Stimulated activated naive CD4-positive, alpha-beta T cell (primary cell): ENCODE measurements around the gene DIPK1A.

Experiments
- DNase-seq, 6 experiments: peaks; one replicate each; lab custom pipeline; 2025; lab: John Stamatoyannopoulos, UW

DIPK1A gene

DNA sequence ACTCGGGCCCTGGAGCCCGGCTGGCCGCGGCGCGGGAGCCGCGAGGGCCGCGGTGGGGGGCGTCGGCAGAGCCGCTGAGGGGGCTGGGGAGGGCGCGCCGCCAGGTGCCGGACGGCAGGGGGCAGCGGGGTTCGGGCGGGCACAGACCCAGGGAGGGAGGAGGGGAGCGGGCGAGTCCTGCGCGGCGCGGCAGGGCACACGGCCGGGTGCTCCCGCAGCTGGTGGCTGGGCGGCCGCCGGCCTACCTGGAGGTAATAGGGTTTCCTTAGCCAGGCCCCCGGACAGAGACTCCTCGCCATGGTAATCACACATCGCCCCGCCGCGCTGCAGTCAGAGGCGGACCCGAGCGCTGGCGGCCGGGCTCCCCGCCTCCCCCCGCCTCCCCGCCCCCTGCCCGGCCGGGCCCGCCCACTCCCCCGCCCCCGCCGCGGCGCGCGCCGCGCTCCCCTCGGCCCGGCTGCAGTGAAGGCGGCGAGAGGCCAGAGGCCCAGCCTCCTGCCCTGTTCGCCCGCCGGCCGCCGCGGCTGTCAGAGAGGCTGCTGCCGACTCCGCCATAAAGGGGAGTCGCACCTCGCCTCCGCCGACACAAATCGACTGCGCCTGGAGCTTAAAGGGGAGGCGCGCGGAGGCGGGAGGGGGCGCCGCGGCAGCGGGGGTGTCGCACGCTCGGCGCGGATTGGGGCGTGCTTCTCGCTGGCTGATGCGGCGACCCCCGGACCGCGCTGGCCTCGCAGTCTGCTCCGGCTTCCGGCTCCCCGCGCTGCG is at the start of gene DIPK1A:
TSS of gene DIPK1A (minus strand) at position 332 of the 765 bp plus-strand sequence. CDS start at position 299, 33 bp downstream.
- DNase-seq, result peak; percentile 57 to 80 (median 72)

DNA sequence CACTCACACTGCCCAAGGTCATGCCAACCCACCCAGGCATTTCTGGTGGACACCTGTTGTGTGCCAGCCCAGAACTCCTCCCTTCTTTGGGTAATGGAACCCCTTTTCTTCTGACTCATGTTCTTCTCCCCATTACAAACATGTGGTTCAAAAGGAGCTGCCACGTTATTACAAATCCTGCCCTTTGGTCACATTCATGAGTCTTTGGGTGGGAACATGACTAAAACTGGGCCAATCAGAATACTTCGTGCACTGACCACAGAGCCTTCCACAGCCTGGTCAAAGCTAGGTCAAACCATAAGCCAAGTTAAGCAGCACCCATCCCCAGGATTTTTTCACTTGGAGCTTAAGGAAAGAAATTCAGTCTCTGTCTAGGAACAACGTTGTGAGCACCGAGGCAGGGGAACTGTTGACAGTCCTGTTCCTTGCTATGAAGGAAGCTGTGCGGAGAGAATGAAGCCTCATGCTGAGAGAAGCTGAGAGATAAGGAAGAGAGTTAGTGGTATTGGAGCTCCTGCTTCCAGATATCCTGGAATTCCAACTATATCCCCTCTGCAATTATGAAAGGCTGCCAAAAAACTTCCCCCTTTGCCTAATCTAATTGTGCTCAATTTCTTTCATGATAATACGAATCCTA is 46.8 kb upstream of the DIPK1A start:
- no peak for DNase-seq

DNA sequence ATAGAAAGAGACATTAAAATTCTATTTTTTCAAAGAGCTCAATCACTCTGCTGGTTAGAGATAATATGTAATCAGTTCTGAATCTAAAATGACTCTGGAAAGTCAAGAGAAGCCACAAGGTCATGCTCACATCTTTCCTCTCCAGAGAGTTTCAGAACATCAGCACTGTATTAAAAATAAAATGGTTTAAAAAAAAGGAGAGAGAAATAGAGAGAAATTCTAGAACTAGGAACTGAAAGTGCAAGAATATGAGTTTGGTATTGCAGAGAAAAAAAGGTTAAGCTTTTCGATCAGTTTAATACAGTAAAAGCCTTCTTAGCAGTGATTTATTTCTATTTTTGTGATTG is 44.0 kb upstream of the DIPK1A start:
- DNase-seq, result no peak

DNA sequence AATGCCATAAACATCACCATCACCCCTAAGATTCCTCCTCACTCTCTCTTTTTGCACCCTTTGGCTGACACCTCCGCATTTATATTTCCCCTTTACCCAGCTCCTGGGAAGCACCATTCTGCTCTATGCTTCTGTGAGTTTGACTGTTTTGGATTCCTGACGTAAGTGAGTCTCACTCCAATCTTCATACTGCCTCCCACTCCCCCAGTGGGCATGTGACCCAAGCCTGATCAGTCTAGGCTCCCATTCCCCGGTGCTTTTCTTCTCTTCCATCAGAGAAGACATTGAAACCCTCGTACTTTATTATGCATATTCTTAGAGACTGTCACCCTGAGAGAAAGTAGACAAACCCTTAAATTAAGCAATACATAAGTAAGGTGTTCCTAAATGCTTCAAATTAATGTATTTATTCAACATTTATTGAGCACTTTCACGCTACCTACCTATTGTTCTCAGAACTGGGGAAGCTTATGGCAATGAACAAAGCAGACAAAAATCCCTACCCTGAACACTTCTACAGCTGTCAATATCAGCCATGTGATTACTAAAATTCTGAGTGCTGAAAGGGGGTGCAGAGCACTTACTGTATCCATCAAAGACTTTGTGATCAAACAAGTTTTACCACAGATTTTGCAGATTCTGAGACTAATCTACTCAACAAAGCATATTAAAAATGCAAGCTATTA is 43.4 kb upstream of the DIPK1A start:
- DNase-seq, result no peak

DNA sequence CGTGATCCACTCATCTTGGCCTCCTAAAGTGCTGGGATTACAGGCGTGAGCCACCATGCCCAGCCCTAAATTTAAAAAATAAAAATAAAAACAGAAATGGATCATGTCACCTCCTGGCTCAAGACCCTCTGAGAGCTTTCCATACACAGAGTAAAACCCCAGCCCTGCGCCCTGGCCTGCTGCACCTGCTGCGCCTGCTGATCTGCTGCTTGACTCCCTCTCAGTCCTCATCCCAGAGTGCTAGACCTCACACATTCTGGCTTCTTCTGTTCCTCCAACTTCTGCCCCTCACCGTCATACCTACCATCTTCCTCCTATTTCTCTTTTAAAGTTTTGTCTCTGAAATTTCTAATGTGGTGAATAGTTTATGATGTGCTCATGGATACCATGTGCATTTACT is 42.7 kb upstream of the DIPK1A start:
- no peak for DNase-seq

DNA sequence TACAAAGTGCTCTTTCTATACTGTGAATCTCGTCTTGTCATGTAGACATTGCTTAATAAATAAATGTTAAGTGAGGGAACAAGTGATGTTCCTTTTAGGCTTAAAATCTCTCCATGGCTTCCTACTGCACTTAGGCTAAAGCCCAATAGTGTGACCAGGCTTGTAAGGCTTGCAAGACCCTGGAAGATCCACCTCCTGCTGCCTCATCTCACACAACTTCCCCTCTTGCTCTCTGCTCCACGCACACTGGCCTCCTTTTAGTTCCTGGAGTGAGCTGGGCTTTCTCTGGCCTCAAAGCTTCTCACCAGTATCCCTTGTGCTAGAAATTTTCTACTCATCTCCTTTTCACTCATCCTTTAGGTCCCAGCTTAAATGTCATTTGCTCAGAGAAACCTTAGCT is 41.5 kb upstream of the DIPK1A start:
- DNase-seq, result no peak

DNA sequence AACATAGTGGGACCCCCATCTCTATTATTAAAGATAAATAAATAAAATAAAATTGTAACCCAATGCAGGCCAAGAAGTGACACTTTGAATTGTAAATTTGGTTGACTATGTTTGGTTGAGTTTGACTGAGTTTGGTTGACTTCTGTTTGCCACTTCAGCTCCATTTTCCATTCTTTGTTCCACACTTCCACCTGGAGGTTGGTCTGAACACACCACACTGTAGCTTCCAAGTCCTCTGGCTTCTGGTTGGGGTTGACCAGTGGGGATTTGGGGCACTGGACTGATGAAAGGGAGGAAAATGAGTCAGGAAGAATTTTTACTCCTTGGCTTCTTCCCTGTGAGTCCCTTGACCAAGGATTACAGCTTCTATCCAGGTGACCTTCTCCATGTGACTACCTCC is 40.6 kb upstream of the DIPK1A start:
- DNase-seq, result no peak

DNA sequence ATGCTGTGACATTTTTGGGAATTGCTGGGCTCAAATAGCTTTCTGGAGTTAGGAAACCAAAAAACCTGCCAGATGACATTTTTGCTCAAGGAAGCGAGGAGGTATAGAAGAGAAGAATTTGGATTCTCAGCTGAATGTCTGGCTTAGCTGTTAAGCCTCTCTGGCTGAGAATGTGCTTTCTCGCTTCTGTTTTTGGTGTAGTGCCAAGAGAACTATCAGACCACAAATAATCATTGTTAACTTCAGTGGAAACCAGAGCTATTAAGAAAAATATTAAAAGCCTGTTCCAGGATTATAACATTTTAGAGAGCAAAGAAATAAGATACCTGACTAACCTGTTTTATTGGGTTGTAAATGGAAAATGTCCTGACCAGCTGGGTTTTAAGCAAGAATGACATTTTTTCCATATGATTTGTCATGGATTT is 39.5 kb upstream of the DIPK1A start:
- no peak for DNase-seq

DNA sequence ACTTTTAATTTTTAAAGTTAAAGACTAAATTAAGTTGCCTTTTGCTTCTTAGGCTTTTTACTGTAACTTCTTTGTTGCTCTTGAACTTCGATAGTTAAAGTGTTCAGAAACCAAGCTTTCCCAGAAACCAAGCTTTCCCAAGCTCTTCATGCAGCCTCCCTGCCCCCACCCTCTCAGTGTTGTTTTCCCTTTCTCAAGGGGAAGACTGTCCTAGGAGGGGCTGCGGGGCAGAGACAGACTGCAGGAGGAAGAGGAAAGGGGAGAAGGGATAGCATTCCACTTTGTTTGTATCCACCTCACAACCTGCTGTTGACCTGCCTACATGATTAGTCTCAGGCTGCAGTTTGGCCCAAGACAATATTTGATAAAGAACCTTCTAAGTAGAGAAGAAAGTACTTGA is 39.0 kb upstream of the DIPK1A start:
- no peak for DNase-seq

DNA sequence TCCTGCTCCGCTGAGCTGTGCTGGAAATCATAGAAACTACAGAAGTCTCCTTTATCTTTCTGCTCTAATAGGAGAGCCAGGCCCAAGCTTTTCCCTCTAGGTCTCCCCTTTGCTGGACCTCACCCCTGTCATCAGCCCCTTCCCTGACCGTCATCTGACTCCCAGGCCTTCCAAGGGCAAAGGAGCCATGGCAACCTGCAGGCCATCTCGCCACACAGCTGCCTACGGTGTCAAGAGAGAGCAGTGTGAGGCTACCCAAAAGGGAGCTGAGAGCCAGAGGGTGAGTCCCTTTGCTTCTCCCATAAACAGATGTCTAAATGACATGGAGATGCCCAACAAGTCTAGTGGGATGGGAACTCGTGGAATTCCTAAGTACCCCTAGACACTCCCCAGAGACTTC is 37.6 kb upstream of the DIPK1A start:
- no peak for DNase-seq

DNA sequence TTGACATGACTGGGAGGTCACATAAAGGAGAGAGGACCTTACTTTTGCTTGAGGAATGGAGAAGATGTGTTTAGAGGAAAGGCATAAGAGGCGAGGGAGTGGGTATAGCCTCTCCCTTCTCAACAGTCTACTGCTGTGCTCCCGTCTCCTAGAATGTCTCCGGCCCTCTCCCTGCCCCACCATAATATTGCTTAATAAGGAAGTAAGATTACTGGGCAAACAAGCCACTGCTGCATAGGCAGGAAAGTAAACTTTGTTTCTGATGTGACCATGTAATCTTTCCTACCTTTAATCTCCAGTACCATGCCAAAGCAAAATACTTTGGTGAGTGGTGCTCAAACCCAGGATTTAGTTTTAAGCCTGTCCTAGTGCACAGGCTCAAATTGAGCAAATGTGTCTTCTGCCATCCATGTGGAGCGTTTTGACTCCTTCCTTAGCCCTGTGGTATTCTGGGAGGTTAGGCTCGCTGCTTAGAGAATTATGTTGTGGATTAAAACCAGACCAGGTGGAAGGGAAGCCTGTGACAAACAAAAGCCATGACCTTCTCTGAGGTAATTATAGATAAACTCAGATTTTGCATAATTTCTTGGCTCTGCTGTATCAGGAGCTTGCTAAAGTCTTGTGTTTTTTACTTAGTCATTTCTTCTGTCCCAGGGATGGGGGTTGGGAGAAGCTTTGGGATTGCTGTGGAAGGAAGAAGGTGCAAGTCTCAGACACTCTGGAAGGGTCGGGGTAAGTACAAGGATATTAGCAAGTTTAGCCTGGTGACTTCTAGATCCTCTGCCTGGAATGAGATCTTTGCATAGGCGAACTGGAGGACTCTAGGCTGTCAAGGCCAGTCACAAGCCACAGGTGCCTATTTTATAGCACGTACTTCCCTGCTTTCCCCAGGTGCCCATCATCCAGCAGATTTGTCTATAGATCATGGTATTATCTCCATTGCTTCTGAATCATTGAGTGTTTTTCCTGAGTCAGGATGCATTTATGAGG is 34.5 kb upstream of the DIPK1A start:
- DNase-seq, result no peak

DNA sequence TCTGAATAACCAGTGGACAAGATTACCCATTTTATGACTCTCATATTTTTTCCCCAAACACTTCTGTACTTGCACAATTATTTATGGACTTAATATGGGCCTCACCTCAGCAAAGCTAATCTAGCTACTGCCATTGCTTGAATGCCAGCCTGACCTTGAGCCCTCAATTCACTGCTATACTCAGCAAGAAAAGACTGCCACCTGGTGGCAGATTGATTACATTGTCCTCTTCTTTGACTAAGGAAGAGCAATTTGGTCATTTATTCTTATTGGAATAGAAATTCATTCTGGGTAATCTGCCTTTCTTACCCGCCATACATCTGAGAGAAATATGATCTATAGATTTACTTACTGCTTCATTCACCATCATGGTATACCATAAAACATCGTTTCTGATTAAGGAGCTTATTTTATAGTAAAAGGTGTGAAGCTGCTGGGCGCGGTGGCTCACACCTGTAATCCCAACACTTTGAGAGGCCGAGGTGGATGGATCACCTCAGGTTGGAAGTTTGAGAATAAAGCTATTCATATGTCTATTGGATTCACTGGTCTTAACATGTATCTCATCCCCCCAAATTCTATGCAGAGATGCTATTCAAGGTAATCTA is 32.9 kb upstream of the DIPK1A start:
- DNase-seq, result peak; percentile 10 to 84 (median 70)

DNA sequence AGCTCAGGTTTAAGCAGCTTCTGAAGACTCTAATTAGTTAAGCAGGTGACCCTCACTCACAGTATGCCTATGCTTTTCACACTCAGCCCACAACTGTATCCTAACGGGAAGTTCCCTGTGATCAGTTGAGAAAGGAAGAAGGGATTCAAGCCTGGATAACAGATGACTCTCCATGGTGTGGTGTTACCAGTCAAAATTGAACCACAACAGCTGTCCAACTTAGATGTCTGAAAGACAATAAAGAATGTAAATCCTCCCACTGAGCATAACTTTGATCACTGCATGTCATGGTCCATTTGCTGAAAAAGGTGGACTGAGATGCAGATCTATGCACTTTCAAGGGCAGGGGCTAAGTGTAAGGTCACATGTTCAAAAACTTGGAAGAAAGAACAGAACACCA is 32.3 kb upstream of the DIPK1A start:
- DNase-seq, result no peak

DNA sequence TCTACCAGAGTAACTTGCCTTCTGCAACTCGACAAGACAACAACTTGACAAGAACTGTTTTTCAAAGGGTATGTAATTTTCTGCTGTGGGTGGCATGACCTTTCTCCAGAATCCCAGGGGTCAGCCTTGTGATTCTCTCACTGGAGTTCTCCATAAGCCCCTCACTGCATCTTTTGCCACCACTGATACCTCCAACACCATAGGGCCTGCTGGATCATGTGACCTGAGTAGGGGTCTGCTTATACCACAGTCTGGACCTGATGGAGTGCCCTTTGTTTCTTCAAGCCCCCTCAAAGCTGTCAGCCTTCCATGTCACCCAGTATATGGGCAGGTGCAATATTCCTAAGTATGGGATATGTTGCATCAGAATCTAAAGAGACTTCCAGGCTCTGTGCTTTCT is 31.6 kb upstream of the DIPK1A start:
- DNase-seq, result no peak

DNA sequence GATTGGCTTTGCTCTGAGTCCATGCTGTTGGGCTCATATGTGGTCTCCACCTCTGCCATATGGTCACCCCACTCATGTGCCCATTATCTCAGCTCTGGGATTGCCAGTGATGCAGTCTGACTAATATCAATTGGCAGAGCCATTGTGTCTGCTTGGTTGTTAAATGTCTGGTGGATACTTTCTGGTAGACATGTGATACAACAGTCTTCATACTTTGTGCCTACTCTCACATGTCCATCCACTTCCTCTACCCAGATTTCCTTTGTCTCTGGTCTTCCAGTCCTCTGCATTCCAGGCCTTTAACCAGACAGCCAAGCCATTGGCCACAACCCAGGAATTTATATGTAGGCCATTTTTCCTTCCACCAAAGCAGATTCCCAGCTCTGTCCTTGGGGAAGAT is 30.8 kb upstream of the DIPK1A start:
- DNase-seq, result no peak

DNA sequence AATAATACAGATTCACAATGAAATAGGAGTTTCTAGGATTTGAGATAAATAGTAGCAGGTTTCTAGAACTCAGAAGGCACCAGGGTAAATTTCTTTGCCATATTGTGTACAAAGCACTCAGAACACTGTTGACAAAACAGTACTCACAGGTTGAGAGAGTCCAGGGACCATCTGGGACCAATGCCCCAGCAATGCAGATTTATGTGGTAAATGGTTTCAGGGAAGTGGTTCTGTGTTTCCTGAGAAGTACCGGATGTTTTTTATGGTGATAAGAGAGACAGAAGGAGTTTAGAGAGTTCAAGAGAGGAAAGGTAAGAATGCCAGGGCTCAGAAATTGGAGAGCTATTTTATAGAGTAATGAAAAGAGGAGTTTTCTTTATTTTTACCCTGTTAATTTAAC is 29.6 kb upstream of the DIPK1A start:
- DNase-seq, result peak in 3 of 6 experiments; percentile 10 to 48 (median 47)

DNA sequence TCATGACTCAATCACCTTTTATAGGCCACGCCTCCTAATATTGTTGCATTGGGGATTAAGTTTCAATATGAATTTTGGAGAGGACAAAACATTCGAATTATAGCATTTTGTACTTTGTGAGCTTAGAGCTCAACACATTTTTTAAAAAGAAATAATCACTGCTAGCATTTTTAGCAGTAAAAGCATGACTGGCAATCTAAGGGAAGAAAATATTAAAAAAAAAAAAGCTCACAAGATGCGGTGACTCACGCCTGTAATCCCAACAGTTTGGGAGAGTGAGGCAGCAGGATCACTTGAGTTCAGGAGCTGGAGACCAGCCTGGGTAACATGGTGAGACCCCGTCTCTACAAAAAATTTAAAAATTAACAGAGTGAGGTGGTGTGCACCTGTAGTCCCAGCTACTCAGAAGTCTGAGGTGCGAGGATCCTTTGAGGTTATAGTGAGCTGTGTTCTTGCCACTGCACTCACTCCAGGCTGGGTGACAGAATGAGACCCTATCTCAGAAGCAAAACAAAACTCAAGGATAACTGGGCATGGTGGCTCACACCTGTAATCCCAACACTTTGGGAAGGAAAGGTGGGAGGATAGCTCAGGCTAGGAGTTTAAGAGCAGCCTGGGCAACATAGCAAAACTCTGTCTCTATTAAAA is 28.8 kb upstream of the DIPK1A start:
- DNase-seq, result no peak

DNA sequence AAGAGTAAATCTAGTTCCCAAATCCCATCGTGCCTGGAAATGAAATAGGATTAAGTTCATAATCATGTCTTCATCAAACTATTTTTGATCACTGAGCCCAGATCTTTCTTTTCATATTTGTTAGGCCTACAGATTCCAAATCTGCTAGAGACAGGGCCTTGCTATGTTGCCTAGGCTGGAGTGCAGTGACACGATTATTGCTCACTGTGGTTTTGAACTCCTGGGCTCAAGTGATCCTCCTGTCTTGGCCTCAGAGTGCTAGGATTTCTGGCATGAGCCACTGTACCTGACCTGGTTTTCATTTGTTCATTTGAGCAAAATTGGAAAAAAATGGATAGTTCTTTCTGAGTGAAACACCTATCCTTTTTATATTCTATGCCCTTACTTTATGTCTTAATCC is 28.0 kb upstream of the DIPK1A start:
- DNase-seq, result no peak

DNA sequence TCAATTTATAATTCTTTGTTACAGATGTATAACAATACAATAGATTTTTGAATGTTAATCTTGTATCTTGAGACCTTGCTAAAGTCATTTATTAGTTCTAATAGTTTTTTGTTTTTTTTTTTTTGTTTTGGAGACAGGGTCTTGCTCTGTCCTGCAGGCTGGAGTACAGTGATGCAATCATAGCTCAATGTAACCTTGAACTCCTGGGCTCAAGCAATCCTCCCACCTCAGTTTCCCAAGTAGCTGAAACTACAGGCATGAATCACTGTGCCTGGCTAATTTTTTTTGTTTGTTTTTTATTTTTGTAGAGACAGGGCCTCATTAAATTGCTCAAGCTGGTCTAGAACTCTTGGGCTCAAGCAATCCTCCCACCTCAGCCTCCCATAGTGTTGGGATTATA is 26.2 kb upstream of the DIPK1A start:
- DNase-seq, result no peak

DNA sequence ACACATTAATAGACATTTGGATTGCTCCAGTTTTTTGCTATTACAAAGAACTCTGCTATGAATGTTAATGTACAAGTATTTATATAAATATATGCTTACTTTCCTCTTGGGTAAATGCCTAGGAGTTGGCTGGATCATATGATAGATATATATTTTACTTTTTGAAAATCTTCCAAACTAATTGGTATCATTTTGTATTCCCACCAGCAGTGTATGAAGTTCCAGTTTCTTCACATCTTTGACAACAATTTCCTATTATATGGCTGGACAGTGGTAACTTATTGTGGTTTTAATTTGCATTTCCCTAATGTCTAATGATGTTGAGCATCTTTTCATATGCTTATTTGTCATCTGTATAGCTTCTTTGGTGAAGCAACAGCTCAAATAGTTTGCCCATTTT is 23.8 kb upstream of the DIPK1A start:
- DNase-seq, result no peak
